Measurements from ENCODE around the gene CDKN2C.

DNA sequence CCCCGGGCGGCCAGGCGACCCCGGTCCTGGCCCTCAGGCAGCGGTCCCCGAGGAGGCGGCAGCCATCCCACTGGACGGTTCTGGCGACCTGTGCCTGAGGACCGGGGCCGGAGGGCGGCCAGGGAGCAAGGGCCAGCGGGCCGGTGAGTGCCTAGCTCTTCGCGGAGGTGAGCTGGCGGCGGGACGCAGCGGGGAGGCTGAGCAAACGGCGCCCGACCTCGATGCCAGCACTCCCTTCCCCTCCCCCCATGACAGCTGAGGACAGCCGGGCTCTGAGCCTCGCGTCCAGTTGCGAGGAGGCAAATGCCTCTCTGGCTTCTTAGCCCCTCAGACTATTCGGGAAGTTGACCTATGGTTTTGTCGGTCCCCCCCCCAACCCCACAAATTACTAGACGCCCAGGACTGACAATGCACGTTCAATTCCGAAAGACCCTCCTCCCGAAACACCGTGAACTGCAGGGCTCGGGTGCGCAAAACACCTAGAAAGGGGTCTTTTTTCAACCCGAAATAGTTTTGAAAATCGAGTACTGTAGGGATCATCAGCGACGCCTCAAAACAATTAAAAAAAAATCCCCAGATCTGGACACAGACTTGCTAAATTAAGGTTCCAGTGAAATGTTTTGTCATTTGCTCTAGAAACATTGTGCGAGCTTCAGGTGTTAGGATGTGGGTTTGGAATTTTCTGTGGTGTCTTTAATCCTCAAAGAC, 8.3 kb downstream of the CDKN2C start:
- TF ChIP-seq, protein P1, sequence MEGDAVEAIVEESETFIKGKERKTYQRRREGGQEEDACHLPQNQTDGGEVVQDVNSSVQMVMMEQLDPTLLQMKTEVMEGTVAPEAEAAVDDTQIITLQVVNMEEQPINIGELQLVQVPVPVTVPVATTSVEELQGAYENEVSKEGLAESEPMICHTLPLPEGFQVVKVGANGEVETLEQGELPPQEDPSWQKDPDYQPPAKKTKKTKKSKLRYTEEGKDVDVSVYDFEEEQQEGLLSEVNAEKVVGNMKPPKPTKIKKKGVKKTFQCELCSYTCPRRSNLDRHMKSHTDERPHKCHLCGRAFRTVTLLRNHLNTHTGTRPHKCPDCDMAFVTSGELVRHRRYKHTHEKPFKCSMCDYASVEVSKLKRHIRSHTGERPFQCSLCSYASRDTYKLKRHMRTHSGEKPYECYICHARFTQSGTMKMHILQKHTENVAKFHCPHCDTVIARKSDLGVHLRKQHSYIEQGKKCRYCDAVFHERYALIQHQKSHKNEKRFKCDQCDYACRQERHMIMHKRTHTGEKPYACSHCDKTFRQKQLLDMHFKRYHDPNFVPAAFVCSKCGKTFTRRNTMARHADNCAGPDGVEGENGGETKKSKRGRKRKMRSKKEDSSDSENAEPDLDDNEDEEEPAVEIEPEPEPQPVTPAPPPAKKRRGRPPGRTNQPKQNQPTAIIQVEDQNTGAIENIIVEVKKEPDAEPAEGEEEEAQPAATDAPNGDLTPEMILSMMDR (IDR thresholded peaks at IDR 0.05; ENCODE audit: low read length), result no peak
- TF ChIP-seq EZH2 (IDR thresholded peaks at IDR 0.05; ENCODE audit: borderline replicate concordance, low read length), result no peak

Data from OCI-LY1 (cell line).